Gastroesophageal sphincter (tissue), 2 donors: ENCODE measurements around the gene CGREF1.

Experiments
- EP300 ChIP-seq: sonication (generic); formaldehyde crosslinking; IDR thresholded peaks from one replicate; pipeline ENCODE4 v1.6.1; 2017; ENCODE audit warnings: antibody characterized with exemption, mild to moderate bottlenecking
- POLR2A ChIP-seq, 2 donors: fragments of 450-650 bp; IDR thresholded peaks; one replicate each; pipeline ENCODE4 v1.6.1; 2017; ENCODE audit warnings: antibody characterized with exemption in 2 of 2, mild to moderate bottlenecking in 2 of 2, moderate library complexity in 1 of 2

- TF ChIP-seq POLR2A (IDR thresholded peaks at IDR 0.05) (no peak), EP300 (no peak)
Measured at GRCh38 chr2:27080140-27080469, 38.8 kb downstream of the CGREF1 start.
